Neural progenitor cell (in vitro differentiated cells): Measurements from ENCODE around the gene SLC16A2. TPM values are rescaled to one million over a fixed set of nuclear protein-coding genes. Genes with fewer than 3 reads are reported as not detected.

Experiments used
- DNase-seq: peaks from one replicate; pipeline ENCODE4 v3.0.0-alpha.2; 2016; ENCODE audit warnings: low spot score
- H2AFZ ChIP-seq: fragments of 200-600 bp; sonication (generic); replicated peaks from 2 replicates; pipeline ENCODE4 v1.6.1; 2016; ENCODE audit warnings: antibody characterized with exemption
- H3F3A ChIP-seq: fragments of 200-600 bp; sonication (generic); 2 replicates; pipeline ENCODE4 v1.6.1; 2016; ENCODE audit warnings: antibody characterized with exemption, low read depth
- H3K27ac ChIP-seq: fragments of 200-600 bp; sonication (generic); 2 replicates; pipeline ENCODE4 v1.5.1; 2016; ENCODE audit warnings: mild to moderate bottlenecking
- H3K27me3 ChIP-seq: fragments of 200-600 bp; sonication (generic); 2 replicates; pipeline ENCODE4 v1.6.1; 2016; ENCODE audit warnings: mild to moderate bottlenecking, moderate library complexity
- H3K36me3 ChIP-seq: fragments of 200-600 bp; sonication (generic); 2 replicates; pipeline ENCODE4 v1.5.1; 2016
- H3K4me1 ChIP-seq: fragments of 200-600 bp; sonication (generic); 2 replicates; pipeline ENCODE4 v1.6.1; 2016; ENCODE audit warnings: mixed run types
- H3K4me2 ChIP-seq: fragments of 200-600 bp; sonication (generic); 2 replicates; pipeline ENCODE4 v1.6.1; 2016
- H3K4me3 ChIP-seq: fragments of 200-600 bp; sonication (generic); 2 replicates; pipeline ENCODE4 v1.5.1; 2016
- H3K79me2 ChIP-seq: fragments of 200-600 bp; sonication (generic); 2 replicates; pipeline ENCODE4 v1.6.1; 2016; ENCODE audit warnings: low read depth
- H3K9ac ChIP-seq: fragments of 200-600 bp; sonication (generic); 2 replicates; pipeline ENCODE4 v1.6.1; 2016
- H3K9me3 ChIP-seq: fragments of 200-600 bp; sonication (generic); 2 replicates; pipeline ENCODE4 v1.5.1; 2016; ENCODE audit warnings: low read depth
- H4K20me1 ChIP-seq: fragments of 200-600 bp; sonication (generic); 2 replicates; pipeline ENCODE4 v1.6.1; 2016; ENCODE audit warnings: low read depth
- H3K27ac Mint-ChIP-seq: 3 replicates; pipeline ENCODE4 v1.8.0; 2021; ENCODE audit warnings: mixed read lengths
- H3K27me3 Mint-ChIP-seq: 2 replicates; pipeline ENCODE4 v1.8.0; 2022; ENCODE audit warnings: low read depth, mild to moderate bottlenecking, inconsistent platforms, moderate library complexity, mixed read lengths; ENCODE audit not compliant: insufficient read depth
- H3K36me3 Mint-ChIP-seq: 3 replicates; pipeline ENCODE4 v1.8.0; 2021; ENCODE audit warnings: mixed read lengths
- H3K4me1 Mint-ChIP-seq: 3 replicates; pipeline ENCODE4 v1.8.0; 2021; ENCODE audit warnings: mixed read lengths
- H3K4me3 Mint-ChIP-seq: 3 replicates; pipeline ENCODE4 v1.8.0; 2021; ENCODE audit warnings: mild to moderate bottlenecking, moderate library complexity, mixed read lengths
- H3K9me3 Mint-ChIP-seq: 3 replicates; pipeline ENCODE4 v1.8.0; 2020; ENCODE audit warnings: mixed read lengths
- EZH2 ChIP-seq: fragments of 200-600 bp; sonication (generic); IDR thresholded peaks from 2 replicates; pipeline ENCODE4 v1.6.1; 2017; ENCODE audit warnings: antibody characterized with exemption, mild to moderate bottlenecking, moderate library complexity
- EZH2phosphoT487 ChIP-seq: fragments of 200-600 bp; sonication (generic); IDR thresholded peaks from 2 replicates; pipeline ENCODE4 v1.6.1; 2017; ENCODE audit warnings: antibody characterized with exemption
- total RNA-seq: library from RNA; depleted of rRNA; stranded (reverse); fragments of >200 nt; gene quantifications from 2 replicates; pipeline ENCODE4 v1.2.3, GENCODE V29; 2015; ENCODE audit warnings: low replicate concordance
- TF ChIP-seq, protein P1 (sequence below): fragments of 200-600 bp; sonication (generic); IDR thresholded peaks from 2 replicates; pipeline ENCODE4 v1.5.1; 2017; ENCODE audit warnings: antibody characterized with exemption, mild to moderate bottlenecking

The SLC16A2 gene
- total RNA-seq, 1 donor from 2014 or later, result 12.6 TPM

DNA sequence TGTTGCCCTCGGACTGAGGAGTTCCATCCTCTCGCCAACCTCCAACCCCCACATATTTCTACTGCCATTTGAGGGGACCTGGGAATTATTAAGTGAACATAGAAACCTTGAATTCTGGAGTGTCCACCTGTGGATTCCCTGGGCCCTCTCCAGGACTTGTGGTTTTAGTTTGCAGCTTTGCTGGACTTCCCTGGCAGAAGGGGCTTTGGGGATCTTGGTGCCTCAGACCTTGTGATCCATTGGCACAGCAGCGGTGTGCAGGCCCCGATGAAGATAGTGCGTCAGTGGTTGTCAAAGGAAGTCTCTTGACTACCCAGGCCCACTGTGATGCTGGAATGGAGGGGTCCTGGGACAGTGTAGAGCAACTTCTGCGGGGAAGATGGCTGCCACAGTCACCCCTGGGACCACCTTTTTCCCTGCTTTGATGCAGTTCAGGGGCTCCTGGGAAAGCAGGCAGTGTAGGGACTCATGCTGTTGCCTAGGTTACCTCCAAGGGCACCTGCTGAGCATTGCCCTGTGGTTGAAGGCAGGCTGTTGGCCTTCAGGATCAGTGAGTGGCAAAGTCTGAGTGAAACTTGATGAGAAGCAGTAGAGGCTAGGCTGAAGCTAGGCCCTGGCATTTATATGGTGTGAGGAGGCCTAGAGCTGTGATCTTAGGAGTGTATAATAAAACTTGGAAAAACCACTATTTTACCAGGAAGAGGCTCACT is 2.2 kb downstream of the SLC16A2 start:
- Mint-ChIP-seq H3K4me3 (peak overlapping the region; percentile 93), H3K27ac (peak overlapping the region; percentile 95), H3K36me3 (peaks cover 17% of the 10 kb centered on the region), H3K9me3 (peaks cover 4% of the 10 kb centered on the region), H3K4me1 (peaks cover 25% of the 10 kb centered on the region), H3K27me3 (peaks cover 6% of the 10 kb centered on the region)
- peak overlapping the region; percentile 90 for H3K4me2 ChIP-seq
- peaks cover 10% of the 10 kb centered on the region for H3K79me2 ChIP-seq
- no peaks in the 10 kb centered on the region for H3K9me3 ChIP-seq
- H3K4me3 ChIP-seq, result no peak overlapping the region
- H3K36me3 ChIP-seq, result no peaks in the 10 kb centered on the region
- peaks cover 39% of the 10 kb centered on the region for H3F3A ChIP-seq
- H3K27ac ChIP-seq, result no peak overlapping the region
- no peak overlapping the region for H2AFZ ChIP-seq
- TF ChIP-seq EZH2 (no peak), EZH2phosphoT487 (no peak)
- TF ChIP-seq, protein P1, sequence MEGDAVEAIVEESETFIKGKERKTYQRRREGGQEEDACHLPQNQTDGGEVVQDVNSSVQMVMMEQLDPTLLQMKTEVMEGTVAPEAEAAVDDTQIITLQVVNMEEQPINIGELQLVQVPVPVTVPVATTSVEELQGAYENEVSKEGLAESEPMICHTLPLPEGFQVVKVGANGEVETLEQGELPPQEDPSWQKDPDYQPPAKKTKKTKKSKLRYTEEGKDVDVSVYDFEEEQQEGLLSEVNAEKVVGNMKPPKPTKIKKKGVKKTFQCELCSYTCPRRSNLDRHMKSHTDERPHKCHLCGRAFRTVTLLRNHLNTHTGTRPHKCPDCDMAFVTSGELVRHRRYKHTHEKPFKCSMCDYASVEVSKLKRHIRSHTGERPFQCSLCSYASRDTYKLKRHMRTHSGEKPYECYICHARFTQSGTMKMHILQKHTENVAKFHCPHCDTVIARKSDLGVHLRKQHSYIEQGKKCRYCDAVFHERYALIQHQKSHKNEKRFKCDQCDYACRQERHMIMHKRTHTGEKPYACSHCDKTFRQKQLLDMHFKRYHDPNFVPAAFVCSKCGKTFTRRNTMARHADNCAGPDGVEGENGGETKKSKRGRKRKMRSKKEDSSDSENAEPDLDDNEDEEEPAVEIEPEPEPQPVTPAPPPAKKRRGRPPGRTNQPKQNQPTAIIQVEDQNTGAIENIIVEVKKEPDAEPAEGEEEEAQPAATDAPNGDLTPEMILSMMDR, result no peak
- no peaks in the 10 kb centered on the region for H3K27me3 ChIP-seq
- no peak overlapping the region for H3K9ac ChIP-seq
- peaks cover 5% of the 10 kb centered on the region for H3K4me1 ChIP-seq
- no peaks in the 10 kb centered on the region for H4K20me1 ChIP-seq
- no peak for DNase-seq

DNA sequence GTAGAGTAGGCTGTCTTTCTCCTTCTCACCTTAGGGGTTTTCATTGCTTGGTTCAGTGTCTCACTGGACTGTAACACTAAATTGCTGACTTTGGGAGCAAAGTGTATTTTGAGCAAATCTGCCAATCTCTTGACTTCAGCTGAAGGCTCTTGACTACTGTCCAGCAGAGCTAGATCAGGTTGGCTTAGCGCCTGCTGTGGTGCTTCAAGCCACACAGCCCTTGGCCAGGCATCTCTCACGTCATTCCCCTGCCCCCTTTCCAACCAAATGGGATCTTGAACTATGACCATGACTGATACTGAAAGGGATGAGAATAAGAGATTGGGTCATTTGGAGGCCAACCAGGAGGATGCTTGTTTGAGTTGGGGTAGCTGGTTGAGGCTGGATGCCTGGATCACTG is 4.8 kb downstream of the SLC16A2 start:
- H3K4me3 Mint-ChIP-seq, result no peak overlapping the region
- Histone ChIP-seq H3K36me3 (peaks cover 3% of the 10 kb centered on the region), H3K9ac (no peak overlapping the region)

DNA sequence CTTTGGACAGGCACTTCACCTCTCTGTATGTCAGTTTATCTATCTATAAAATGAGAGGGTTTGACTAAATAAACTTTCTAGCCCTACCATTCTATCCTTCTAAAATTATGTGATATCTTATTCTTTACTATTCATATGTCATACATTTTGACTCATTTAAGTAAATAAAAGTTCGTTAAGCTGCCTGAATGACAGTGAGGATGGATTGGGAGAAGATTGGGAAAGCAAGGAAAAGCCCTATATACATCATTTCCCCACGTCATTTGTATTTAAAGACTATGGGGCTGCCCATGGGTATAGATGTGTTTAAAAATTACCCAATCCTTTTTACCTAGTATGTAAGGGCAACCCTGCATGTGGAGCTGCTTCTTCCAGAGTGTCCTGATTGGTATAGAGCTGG is 5.3 kb downstream of the SLC16A2 start:
- no peak overlapping the region for H3K27ac ChIP-seq
- H3K4me1 Mint-ChIP-seq, result peaks cover 26% of the 10 kb centered on the region
- peaks cover 7% of the 10 kb centered on the region for H3K4me1 ChIP-seq
- H3F3A ChIP-seq, result peaks cover 19% of the 10 kb centered on the region
- H3K4me2 ChIP-seq, result no peak overlapping the region
- peaks cover 6% of the 10 kb centered on the region for H3K27me3 Mint-ChIP-seq
- no peak overlapping the region for H3K27ac Mint-ChIP-seq
- no peaks in the 10 kb centered on the region for H4K20me1 ChIP-seq
- peaks cover 10% of the 10 kb centered on the region for H3K79me2 ChIP-seq
- H2AFZ ChIP-seq, result no peak overlapping the region
- H3K9me3 Mint-ChIP-seq, result peaks cover 4% of the 10 kb centered on the region
- no peak overlapping the region for H3K4me3 Mint-ChIP-seq
- H3K9me3 ChIP-seq, result no peaks in the 10 kb centered on the region
- TF ChIP-seq, protein P1, result no peak
- no peak for TF ChIP-seq EZH2phosphoT487
- TF ChIP-seq EZH2, result no peak
- H3K36me3 Mint-ChIP-seq, result peaks cover 25% of the 10 kb centered on the region
- DNase-seq, result no peak
- H3K36me3 ChIP-seq, result peaks cover 3% of the 10 kb centered on the region
- no peak overlapping the region for H3K4me3 ChIP-seq
- no peaks in the 10 kb centered on the region for H3K27me3 ChIP-seq
- H3K9ac ChIP-seq, result no peak overlapping the region

More for the DNA sequence above, 4.8 kb downstream of the SLC16A2 start:
- H4K20me1 ChIP-seq, result no peaks in the 10 kb centered on the region
- H3K27me3 Mint-ChIP-seq, result peaks cover 6% of the 10 kb centered on the region
- no peaks in the 10 kb centered on the region for H3K27me3 ChIP-seq
- peaks cover 5% of the 10 kb centered on the region for H3K4me1 ChIP-seq
- peaks cover 10% of the 10 kb centered on the region for H3K79me2 ChIP-seq
- H3K9me3 ChIP-seq, result no peaks in the 10 kb centered on the region
- H3K4me2 ChIP-seq, result no peak overlapping the region
- peaks cover 21% of the 10 kb centered on the region for H3F3A ChIP-seq
- H2AFZ ChIP-seq, result no peak overlapping the region
- H3K36me3 Mint-ChIP-seq, result peaks cover 25% of the 10 kb centered on the region
- no peak for DNase-seq
- peaks cover 21% of the 10 kb centered on the region for H3K4me1 Mint-ChIP-seq
- no peak overlapping the region for H3K27ac ChIP-seq
- TF ChIP-seq EZH2, result no peak
- TF ChIP-seq, protein P1, result no peak
- TF ChIP-seq EZH2phosphoT487, result no peak
- peaks cover 4% of the 10 kb centered on the region for H3K9me3 Mint-ChIP-seq
- no peak overlapping the region for H3K4me3 ChIP-seq
- no peak overlapping the region for H3K27ac Mint-ChIP-seq
